ENCODE data around the gene AUP1. TPM values are rescaled to one million over a fixed set of nuclear protein-coding genes. Genes with fewer than 3 reads are reported as not detected.
A peak's percentile ranks its signal among the peaks of the same experiment; 100 is the strongest.

Gene AUP1
- total RNA-seq, 1 experiment from 2014 or later: 154 TPM

DNA sequence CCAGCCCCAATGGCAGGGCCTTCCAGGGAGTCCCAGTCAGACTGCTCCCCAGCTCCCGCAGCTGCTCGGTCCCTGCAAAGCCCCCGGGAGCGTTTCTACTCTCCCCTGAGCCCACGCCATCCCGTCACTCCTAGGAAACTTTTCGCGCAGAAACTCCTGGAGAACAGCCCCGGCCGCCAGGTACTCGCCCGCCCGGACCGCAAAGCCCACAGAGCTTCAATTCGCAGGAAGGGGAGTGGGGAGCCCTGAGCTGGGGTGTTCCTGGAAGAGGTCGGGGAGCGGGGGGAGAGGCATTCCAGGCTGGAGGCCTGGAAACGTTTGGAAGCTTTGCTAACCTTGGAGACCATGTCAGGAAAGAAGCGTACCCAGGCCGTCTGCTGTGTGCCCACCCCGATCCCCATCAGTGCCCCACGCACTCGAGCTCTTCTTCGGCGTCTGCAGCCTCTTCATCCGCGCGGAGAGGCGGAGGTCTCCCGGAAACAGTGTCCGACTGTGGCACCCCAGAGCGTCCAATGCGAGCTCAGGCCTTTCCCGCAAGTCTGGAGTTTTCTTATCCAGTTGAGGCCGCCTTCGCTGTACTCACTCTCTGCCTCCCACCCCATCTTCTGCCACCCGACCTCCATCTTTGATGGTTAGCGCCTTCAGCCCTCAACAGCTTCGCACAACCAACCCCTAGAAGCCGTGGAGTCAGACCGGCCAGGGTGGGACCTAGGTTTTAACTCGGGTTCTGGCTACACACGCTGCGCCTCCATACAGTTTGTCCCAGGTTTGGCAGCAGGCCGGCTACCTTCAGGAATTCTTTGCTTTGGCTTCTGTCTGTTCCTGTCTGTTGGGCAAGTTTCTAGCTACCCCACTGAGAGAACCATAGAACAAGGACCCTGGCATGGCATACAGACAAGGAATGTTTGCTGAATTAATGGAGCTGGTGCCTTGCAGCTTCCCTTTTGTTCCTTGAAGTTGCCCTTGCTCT, 25.7 kb downstream of the AUP1 start:
- Histone ChIP-seq H3K4me3 (ENCODE audit: low read depth, low read length) (peak overlapping the region; percentile 75), H3K36me3 (ENCODE audit: control insufficient read depth, insufficient read depth, low read length) (0 out of 2 replicates have a peak, but pooled peaks cover 2% of the 10 kb centered on the region), H3K9me3 (no peaks in the 10 kb centered on the region), H3K27me3 (replicated peaks; ENCODE audit: control insufficient read depth, insufficient read depth, low read length) (no peaks in the 10 kb centered on the region), H3K4me1 (peaks cover 51% of the 10 kb centered on the region)
- peaks cover 53% of the 10 kb centered on the region for H3K36me3 Mint-ChIP-seq (ENCODE audit: insufficient read depth, unreplicated experiment)
- ChIA-PET POLR2A (interaction anchor here (0.9 to 5.2 kb wide), 4 partner anchors 15 to 63 kb away, joined by 3 to 17 read pairs (median 4); partner anchors contain the start of genes AUP1 and HTRA2), CTCF (interaction anchor here (0.5 to 2.9 kb wide), 9 partner anchors 11 to 46 kb away, joined by 3 to 9 read pairs (median 3); partner anchors contain the start of genes CCDC142, MRPL53, TLX2 and TTC31)
- no peak for TF ChIP-seq CTCF (IDR thresholded peaks at IDR 0.05; ENCODE audit: insufficient read depth in 1 of 2, low read depth in 1 of 2, low read length in 1 of 2, severe bottlenecking in 1 of 2, unreplicated experiment in 1 of 2)
- no TSS peak for BruUV-seq (replicated peaks)
- H3K4me1 Mint-ChIP-seq (ENCODE audit: low read depth, unreplicated experiment): peaks cover 41% of the 10 kb centered on the region
- H3K27ac Mint-ChIP-seq (ENCODE audit: unreplicated experiment): peak overlapping the region; percentile 87
- DNase-seq: no peak
- H3K9me3 Mint-ChIP-seq (ENCODE audit: unreplicated experiment): no peaks in the 10 kb centered on the region
- intact Hi-C loops (cut with micrococcal nuclease; ENCODE audit: unreplicated experiment): loop anchor here (1.0 kb wide), 2 partner anchors 20 to 84 kb away; partner anchors contain the start of gene TTC31
- no peaks in the 10 kb centered on the region for H3K27me3 Mint-ChIP-seq (ENCODE audit: insufficient read depth, unreplicated experiment)
- H3K4me3 Mint-ChIP-seq (ENCODE audit: unreplicated experiment): peak overlapping the region; percentile 94

- peak; percentile 83 to 85 for DNase-seq
- BruUV-seq (replicated peaks): no TSS peak
Observed at GRCh38 chr2:74502720-74503505, 26.6 kb downstream of the AUP1 start.

More at GRCh38 chr2:74502720-74503505, 26.6 kb downstream of the AUP1 start:
- Mint-ChIP-seq H3K27ac (ENCODE audit: unreplicated experiment) (peak overlapping the region; percentile 87), H3K9me3 (ENCODE audit: unreplicated experiment) (no peaks in the 10 kb centered on the region), H3K4me3 (ENCODE audit: unreplicated experiment) (peak overlapping the region; percentile 94), H3K4me1 (ENCODE audit: low read depth, unreplicated experiment) (peaks cover 33% of the 10 kb centered on the region), H3K27me3 (ENCODE audit: insufficient read depth, unreplicated experiment) (no peaks in the 10 kb centered on the region), H3K36me3 (ENCODE audit: insufficient read depth, unreplicated experiment) (peaks cover 58% of the 10 kb centered on the region)
- TF ChIP-seq CTCF (IDR thresholded peaks at IDR 0.05; ENCODE audit: insufficient read depth in 1 of 2, low read depth in 1 of 2, low read length in 1 of 2, severe bottlenecking in 1 of 2, unreplicated experiment in 1 of 2): peak; percentile 16 to 67
- POLR2A ChIA-PET: interaction anchor here (1.0 to 5.2 kb wide), 6 partner anchors 14 to 63 kb away, joined by 3 to 17 read pairs (median 4); partner anchors contain the start of gene DQX1
- no peaks in the 10 kb centered on the region for H3K27me3 ChIP-seq (replicated peaks; ENCODE audit: control insufficient read depth, insufficient read depth, low read length)
- H3K4me1 ChIP-seq: peaks cover 55% of the 10 kb centered on the region
- peak overlapping the region; percentile 75 for H3K4me3 ChIP-seq (ENCODE audit: low read depth, low read length)
- 0 out of 2 replicates have a peak, but pooled peaks cover 2% of the 10 kb centered on the region for H3K36me3 ChIP-seq (ENCODE audit: control insufficient read depth, insufficient read depth, low read length)
- intact Hi-C loops (cut with micrococcal nuclease; ENCODE audit: unreplicated experiment): loop anchor here (1.0 kb wide), 3 partner anchors 14 to 84 kb away; partner anchors contain the start of gene TTC31
- H3K9me3 ChIP-seq: no peaks in the 10 kb centered on the region
- CTCF ChIA-PET: interaction anchor here (0.6 to 2.9 kb wide), 6 partner anchors 13 to 45 kb away, joined by 3 to 9 read pairs (median 6); partner anchors contain the start of genes CCDC142, MRPL53, TTC31 and WBP1
